Astrocyte of the cerebellum (primary cell): Measurements from ENCODE around the gene ITGA8.

Source experiments
- DNase-seq: peaks from one replicate; pipeline ENCODE4 v3.0.0-alpha.2; 2011; ENCODE audit warnings: low read depth
- H3K4me3 ChIP-seq: 2 replicates; pipeline ENCODE4 v1.5.1; 2011; ENCODE audit warnings: mild to moderate bottlenecking, low read depth, low read length, moderate library complexity
- CTCF ChIP-seq: IDR thresholded peaks from 2 replicates; pipeline ENCODE4 v1.5.1; 2012; ENCODE audit warnings: low read length, low read depth, moderate library complexity, mild to moderate bottlenecking; ENCODE audit errors: missing control alignments
- in situ Hi-C: cut with HindIII; loops from 2 replicates; pipeline ENCODE4 v1.10.0; 2017; ENCODE audit warnings: low sequenced_read_pairs

The ITGA8 gene

GRCh38 chr10:15758618-15759017 is 38.9 kb upstream of the ITGA8 start:
- H3K4me3 ChIP-seq: no peak overlapping the region
- no peak for DNase-seq
- TF ChIP-seq CTCF: no peak
- in situ Hi-C loops: no loop called here

GRCh38 chr10:15754937-15755336 is 35.2 kb upstream of the ITGA8 start:
- in situ Hi-C loops: no loop called here
- TF ChIP-seq CTCF: no peak
- H3K4me3 ChIP-seq: no peak overlapping the region
- no peak for DNase-seq

GRCh38 chr10:15751046-15751445 is 31.3 kb upstream of the ITGA8 start:
- in situ Hi-C loops: no loop called here
- no peak for TF ChIP-seq CTCF
- no peak for DNase-seq
- H3K4me3 ChIP-seq: no peak overlapping the region

- in situ Hi-C loops: no loop called here
- H3K4me3 ChIP-seq: no peak overlapping the region
- DNase-seq: no peak
- no peak for TF ChIP-seq CTCF
Observed at GRCh38 chr10:15748126-15748525, 28.4 kb upstream of the ITGA8 start.

DNA sequence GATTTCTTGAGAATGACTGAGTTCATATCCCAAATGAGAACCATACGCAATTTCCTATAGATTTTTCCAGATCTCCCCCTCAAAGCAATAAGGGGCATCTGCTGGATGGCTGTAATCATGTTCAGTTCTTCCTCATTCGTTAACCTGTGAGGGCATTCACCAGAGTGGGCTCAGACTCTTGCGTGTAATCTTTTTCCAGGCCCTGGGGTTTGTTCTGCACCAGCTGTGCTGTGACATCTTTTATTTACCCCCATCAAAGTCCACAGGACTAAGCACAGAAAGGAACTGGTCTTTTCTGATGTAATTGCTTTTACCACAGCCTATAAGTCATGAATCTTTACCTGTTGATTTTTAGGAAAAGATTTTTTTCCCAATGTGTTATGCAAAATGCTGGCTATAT is 27.9 kb upstream of the ITGA8 start:
- DNase-seq: no peak
- no peak overlapping the region for H3K4me3 ChIP-seq
- TF ChIP-seq CTCF: no peak
- in situ Hi-C loops: no loop called here

DNA sequence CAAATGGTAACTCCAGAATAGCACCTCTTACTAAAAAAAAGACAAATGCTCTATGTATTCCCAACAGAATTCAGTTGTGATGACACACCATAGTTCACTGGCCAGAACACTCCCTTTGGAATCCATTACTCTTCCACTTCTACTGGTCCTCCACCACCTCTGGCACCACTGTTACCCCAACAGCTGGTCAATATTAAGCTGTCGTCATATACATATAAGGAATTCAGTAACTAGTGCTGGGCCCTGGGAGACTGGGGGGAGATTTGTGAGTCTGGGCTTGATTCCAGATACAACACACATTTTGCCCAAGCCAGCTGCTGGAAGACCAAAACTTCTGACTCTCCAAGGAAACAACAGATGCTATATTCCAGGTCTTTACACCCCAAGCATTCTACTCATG is 26.0 kb upstream of the ITGA8 start:
- H3K4me3 ChIP-seq: no peak overlapping the region
- no peak for DNase-seq
- no peak for TF ChIP-seq CTCF
- in situ Hi-C loops: no loop called here
